CD4-positive, alpha-beta T cell treated with Interleukin-4 for 4 hours (primary cell): ENCODE results near the gene ZNF331.
"Not testable (repeated sequence)": the region's sequence is repeated elsewhere in the genome, so short reads cannot be mapped to it uniquely, and the experiment has no call there.

ENCODE experiments used
- DNase-seq: peaks from one replicate; pipeline ENCODE4 v3.0.0-alpha.2; 2020

ZNF331 gene

GRCh38 chr19:53537521-53538377, at the start of gene ZNF331:
Gene ZNF331 (plus strand): TSS chr19:53538145. CDS start chr19:53569377, 31,232 bp downstream.
- DNase-seq = peak; percentile 88

GRCh38 chr19:53492153-53492552, 45.8 kb upstream of the ZNF331 start:
- no peak for DNase-seq

- DNase-seq = not testable (repeated sequence)
Observed at GRCh38 chr19:53497311-53498023, 40.5 kb upstream of the ZNF331 start.

GRCh38 chr19:53498024-53498395, 39.9 kb upstream of the ZNF331 start:
- DNase-seq = not testable (repeated sequence)

GRCh38 chr19:53503151-53503550, 34.8 kb upstream of the ZNF331 start:
- not testable (repeated sequence) for DNase-seq

GRCh38 chr19:53503671-53504364, 34.1 kb upstream of the ZNF331 start:
- DNase-seq = not testable (repeated sequence)

- not testable (repeated sequence) for DNase-seq
Observed at GRCh38 chr19:53504365-53504703, 33.6 kb upstream of the ZNF331 start.

- no peak for DNase-seq
Observed at GRCh38 chr19:53504885-53505284, 33.1 kb upstream of the ZNF331 start.

- no peak for DNase-seq
Observed at GRCh38 chr19:53506728-53507127, 31.2 kb upstream of the ZNF331 start.

GRCh38 chr19:53507523-53508442, 30.2 kb upstream of the ZNF331 start:
- DNase-seq = no peak

- DNase-seq = no peak
Observed at GRCh38 chr19:53509443-53509842, 28.5 kb upstream of the ZNF331 start.

- DNase-seq = no peak
Observed at GRCh38 chr19:53509845-53510244, 28.1 kb upstream of the ZNF331 start.

- DNase-seq = no peak
Observed at GRCh38 chr19:53511357-53511756, 26.6 kb upstream of the ZNF331 start.

GRCh38 chr19:53511933-53512374, 26.0 kb upstream of the ZNF331 start:
- peak; percentile 49 for DNase-seq

GRCh38 chr19:53515047-53515446, 22.9 kb upstream of the ZNF331 start:
- DNase-seq = not testable (repeated sequence)

- DNase-seq = no peak
Observed at GRCh38 chr19:53517114-53517741, 20.7 kb upstream of the ZNF331 start.

GRCh38 chr19:53518121-53518520, 19.8 kb upstream of the ZNF331 start:
- DNase-seq = no peak

- DNase-seq = no peak
Observed at GRCh38 chr19:53518716-53519115, 19.2 kb upstream of the ZNF331 start.

GRCh38 chr19:53519446-53519845, 18.5 kb upstream of the ZNF331 start:
- DNase-seq = no peak

- DNase-seq = no peak
Observed at GRCh38 chr19:53520163-53520546, 17.8 kb upstream of the ZNF331 start.

GRCh38 chr19:53520547-53521372, 17.2 kb upstream of the ZNF331 start:
- peak; percentile 96 for DNase-seq
